HepG2 (cell line): ENCODE measurements around the gene SKIL. TPM values are rescaled to one million over a fixed set of nuclear protein-coding genes. Genes with fewer than 3 reads are reported as not detected.

Experiments
- ATAC-seq: fragments of 200-7000 bp; cut with Tn5 transposase; 3 replicates; pipeline ENCODE4 v1.9.1; 2020; ENCODE audit warnings: mild to moderate bottlenecking, moderate library complexity
- BruUV-seq: library from RNA; stranded (reverse); fragments of 400-500 nt; replicated peaks from 2 replicates; lab custom pipeline; 2021; lab: Mats Ljungman, UMichigan
- CTCF ChIA-PET: fragments of 300-600 bp; formaldehyde crosslinking; extraction: SDS; loops from one replicate; lab custom pipeline; 2021; ENCODE audit warnings: low total read pairs, inconsistent platforms, low intra/inter-chr PET ratio; lab: Yijun Ruan, JAX
- POLR2A ChIA-PET: fragments of 350-600 bp; sonication (Branson Sonifier 250); formaldehyde crosslinking; loops from one replicate; lab custom pipeline; 2020; ENCODE audit warnings: antibody characterized with exemption, inconsistent platforms; lab: Yijun Ruan, JAX
- DNase-seq: peaks from one replicate; pipeline ENCODE4 v3.0.0-alpha.2; 2015; ENCODE audit warnings: low spot score
- FAIRE-seq: peaks from 3 replicates; lab custom pipeline; 2011; peaks lifted over from hg19 to GRCh38; lab: Jason Lieb, UNC
- H2AFZ ChIP-seq: one replicate; pipeline ENCODE4 v1.6.1; 2011; ENCODE audit warnings: low read length, inconsistent platforms
- H3K27ac ChIP-seq: fragments of 300-600 bp; 3 replicates; pipeline ENCODE4 v1.8.0; 2011; ENCODE audit warnings: mixed run types, mild to moderate bottlenecking, mixed read lengths, low read length, inconsistent platforms; ENCODE audit not compliant: insufficient read depth; ENCODE audit errors: extremely low read length
- H3K27me3 ChIP-seq, 2 experiments: fragments of 200-600 bp in 1 of 2; 2 replicates in 1 of 2; 3 replicates in 1 of 2; pipeline versions ENCODE4 v1.6.0 to v1.8.0; 2011; ENCODE audit warnings: low read length in 2 of 2, mild to moderate bottlenecking in 2 of 2, moderate library complexity in 2 of 2, inconsistent platforms in 1 of 2; ENCODE audit not compliant: insufficient read depth in 2 of 2, control insufficient read depth in 1 of 2
- H3K36me3 ChIP-seq, 2 experiments: fragments of 200-600 bp in 1 of 2; replicated peaks in 1 of 2; 2 replicates in 1 of 2; 3 replicates in 1 of 2; pipeline versions ENCODE4 v1.5.1 to v1.8.0; 2011; ENCODE audit warnings: low read length in 2 of 2, inconsistent platforms in 1 of 2; ENCODE audit not compliant: insufficient read depth in 2 of 2, control insufficient read depth in 1 of 2
- H3K4me1 ChIP-seq: 2 replicates; pipeline ENCODE4 v1.5.1; 2012; ENCODE audit warnings: low read length, inconsistent platforms; ENCODE audit not compliant: insufficient read depth
- H3K4me2 ChIP-seq: 2 replicates; pipeline ENCODE4 v1.6.0; 2011; ENCODE audit warnings: low read depth, low read length, inconsistent platforms
- H3K4me3 ChIP-seq, 3 experiments: fragments of 200-600 bp in 1 of 3; sonication (generic), shearing (Covaris generic) in 1 of 3; replicated peaks in 1 of 3; 2 replicates each; pipeline ENCODE4 v1.5.1; 2011 to 2016; ENCODE audit warnings: low read length in 3 of 3, inconsistent platforms in 2 of 3, low read depth in 2 of 3, mild to moderate bottlenecking in 2 of 3, control low read depth in 1 of 3, mixed read lengths in 1 of 3; ENCODE audit not compliant: insufficient read depth in 1 of 3
- H3K79me2 ChIP-seq: one replicate; pipeline ENCODE4 v1.6.1; 2011; ENCODE audit warnings: low read length, inconsistent platforms; ENCODE audit not compliant: insufficient read depth
- H3K9ac ChIP-seq: 2 replicates; pipeline ENCODE4 v1.6.0; 2011; ENCODE audit warnings: mild to moderate bottlenecking, low read depth, low read length, inconsistent platforms; ENCODE audit not compliant: insufficient read depth
- H3K9me3 ChIP-seq: 2 replicates; pipeline ENCODE4 v1.5.1; 2012; ENCODE audit warnings: mild to moderate bottlenecking, low read length
- H4K20me1 ChIP-seq: 2 replicates; pipeline ENCODE4 v1.6.0; 2011; ENCODE audit warnings: inconsistent platforms, mild to moderate bottlenecking, low read length, moderate library complexity; ENCODE audit not compliant: insufficient read depth
- CBX2 ChIP-seq, 2 experiments: fragments of 200-600 bp in 1 of 2; sonication (generic); formaldehyde crosslinking in 1 of 2; IDR thresholded peaks; 2 replicates each; pipeline versions ENCODE4 v1.7.0 to v1.8.1; 2018 to 2022; ENCODE audit warnings: low read depth in 2 of 2, low read length in 1 of 2, mild to moderate bottlenecking in 1 of 2, missing genetic modification reagents in 1 of 2
- IKZF5 ChIP-seq: IDR thresholded peaks from 2 replicates; pipeline ENCODE4 v1.6.1; 2018; ENCODE audit warnings: missing genetic modification reagents, mild to moderate bottlenecking, missing compliant biosample characterization
- KDM4B ChIP-seq: sonication (generic); formaldehyde crosslinking; IDR thresholded peaks from 2 replicates; pipeline ENCODE4 v1.4.0; 2020; ENCODE audit warnings: missing genetic modification reagents
- REST ChIP-seq, 2 experiments: IDR thresholded peaks; 2 replicates each; pipeline ENCODE4 v1.6.1; 2011 to 2012; ENCODE audit warnings: low read length in 2 of 2, borderline replicate concordance in 1 of 2, low read depth in 1 of 2, mild to moderate bottlenecking in 1 of 2, moderate library complexity in 1 of 2
- ZFP1 ChIP-seq: IDR thresholded peaks from 2 replicates; pipeline ENCODE4 v1.6.1; 2016
- ZNF264 ChIP-seq: sonication (generic); formaldehyde crosslinking; IDR thresholded peaks from 2 replicates; pipeline ENCODE4 v1.4.0; 2020; ENCODE audit warnings: missing genetic modification reagents
- ZNF564 ChIP-seq: sonication (generic); formaldehyde crosslinking; IDR thresholded peaks from 2 replicates; pipeline ENCODE4 v1.8.1; 2023; ENCODE audit warnings: mild to moderate bottlenecking, missing genetic modification reagents
- WGBS: methylation state at CpG from one replicate; pipeline ENCODE4 v1.1.6; 2017; ENCODE audit warnings: low lambda C conversion rate; 5-methylcytosine and 5-hydroxymethylcytosine counted together
- in situ Hi-C: cut with HindIII; loops from 2 replicates; pipeline ENCODE4 v1.10.0; 2017; ENCODE audit warnings: low pct_unique_long_range_greater_than_20kb; ENCODE audit not compliant: extremely low pct_ligation_motif_present
- intact Hi-C: fragments of 100-400 bp; cut with micrococcal nuclease; formaldehyde crosslinking; loops from one replicate; pipeline ENCODE4 v1.10.0; 2022; ENCODE audit not compliant: unreplicated experiment
- polyA plus RNA-seq, 8 experiments: library from polyadenylated mRNA; depleted of rRNA in 3 of 8; stranded (reverse) in 7 of 8; unstranded in 1 of 8; fragments of >200 nt; fragmentation: Illumina TruSeq in 4 of 8; extraction: Trizol in 4 of 8; gene quantifications; 2 replicates each; pipeline versions ENCODE4 v1.2.1 to v1.2.3, GENCODE V29; 2011 to 2016; ENCODE audit warnings: low read depth in 4 of 8, missing spikeins in 1 of 8, mixed read lengths in 1 of 8; ENCODE audit not compliant: insufficient read depth in 1 of 8
- total RNA-seq, 5 experiments: library from RNA; depleted of rRNA; stranded (reverse); fragments of >200 nt; fragmentation: Illumina TruSeq; extraction: Trizol; gene quantifications; 2 replicates each; pipeline ENCODE4 v1.2.3, GENCODE V29; 2016; ENCODE audit warnings: low read depth in 1 of 5
- TF ChIP-seq, protein P1 (sequence below): sonication (generic); formaldehyde crosslinking; IDR thresholded peaks from 2 replicates; pipeline ENCODE4 v1.4.0; 2020; ENCODE audit warnings: missing genetic modification reagents, low read depth, mild to moderate bottlenecking, borderline replicate concordance
- TF ChIP-seq, protein P2 (sequence below): sonication (generic); formaldehyde crosslinking; IDR thresholded peaks from 2 replicates; pipeline ENCODE4 v1.5.0; 2020; ENCODE audit warnings: missing genetic modification reagents, mild to moderate bottlenecking, borderline replicate concordance
- TF ChIP-seq, protein P3 (sequence below): sonication (generic); formaldehyde crosslinking; IDR thresholded peaks from 2 replicates; pipeline ENCODE4 v1.5.0; 2020; ENCODE audit warnings: missing genetic modification reagents

Gene SKIL
- total and polyA plus RNA-seq, 2 of the 13 experiments (the other 11 are each of a cell fraction or from before 2014, with no cell fraction given), result 5.2 to 20.7 TPM

DNA sequence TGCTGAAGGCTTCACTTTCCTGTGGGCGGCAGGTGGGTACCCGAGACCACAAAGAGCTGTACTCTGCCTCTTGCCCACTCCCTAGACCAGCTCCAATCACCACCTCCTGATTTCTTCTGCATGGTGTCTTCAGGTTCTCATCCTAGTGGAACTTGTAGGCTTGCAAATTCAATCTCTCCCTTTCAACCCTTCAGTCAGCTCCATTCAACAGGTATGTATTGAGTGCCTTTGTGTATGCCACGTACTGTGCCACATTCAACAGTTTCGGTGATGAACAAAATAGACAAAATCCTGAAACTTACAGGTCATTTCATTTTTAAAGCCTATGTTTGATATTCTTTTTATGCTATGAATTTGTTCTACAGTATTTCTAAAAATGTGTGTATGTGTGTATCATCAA, 55.8 kb downstream of the SKIL start:
- Histone ChIP-seq H3K9me3 (no peaks in the 10 kb centered on the region), H3K9ac (no peak overlapping the region), H3K27me3 (no peaks in the 10 kb centered on the region; a peak in 1 of 5 replicates), H4K20me1 (no peaks in the 10 kb centered on the region), H3K4me3 (no peak overlapping the region), H3K4me2 (no peak overlapping the region), H2AFZ (no peak overlapping the region), H3K79me2 (no peaks in the 10 kb centered on the region), H3K27ac (no peak overlapping the region), H3K4me1 (peaks cover 17% of the 10 kb centered on the region), H3K36me3 (no peaks in the 10 kb centered on the region)
- DNase-seq (no peak), FAIRE-seq (no peak), ATAC-seq (no peak)
- no TSS peak for BruUV-seq
- in situ Hi-C loops, result loop anchor here (5.0 to 10.0 kb wide), 2 partner anchors 101 to 282 kb away; no protein-coding TSS in a partner anchor
- TF ChIP-seq, protein P1, sequence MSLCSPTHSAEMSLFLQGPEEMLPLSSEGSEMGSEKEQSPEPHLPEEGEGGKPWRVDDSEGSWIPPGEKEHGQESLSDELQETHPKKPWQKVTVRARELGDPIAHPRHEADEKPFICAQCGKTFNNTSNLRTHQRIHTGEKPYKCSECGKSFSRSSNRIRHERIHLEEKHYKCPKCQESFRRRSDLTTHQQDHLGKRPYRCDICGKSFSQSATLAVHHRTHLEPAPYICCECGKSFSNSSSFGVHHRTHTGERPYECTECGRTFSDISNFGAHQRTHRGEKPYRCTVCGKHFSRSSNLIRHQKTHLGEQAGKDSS, result no peak
- no peak for TF ChIP-seq REST (IDR thresholded peaks at IDR 0.05; ENCODE audit: borderline replicate concordance in 1 of 2, low read depth in 1 of 2, low read length in 2 of 2)
- TF ChIP-seq, protein P2, sequence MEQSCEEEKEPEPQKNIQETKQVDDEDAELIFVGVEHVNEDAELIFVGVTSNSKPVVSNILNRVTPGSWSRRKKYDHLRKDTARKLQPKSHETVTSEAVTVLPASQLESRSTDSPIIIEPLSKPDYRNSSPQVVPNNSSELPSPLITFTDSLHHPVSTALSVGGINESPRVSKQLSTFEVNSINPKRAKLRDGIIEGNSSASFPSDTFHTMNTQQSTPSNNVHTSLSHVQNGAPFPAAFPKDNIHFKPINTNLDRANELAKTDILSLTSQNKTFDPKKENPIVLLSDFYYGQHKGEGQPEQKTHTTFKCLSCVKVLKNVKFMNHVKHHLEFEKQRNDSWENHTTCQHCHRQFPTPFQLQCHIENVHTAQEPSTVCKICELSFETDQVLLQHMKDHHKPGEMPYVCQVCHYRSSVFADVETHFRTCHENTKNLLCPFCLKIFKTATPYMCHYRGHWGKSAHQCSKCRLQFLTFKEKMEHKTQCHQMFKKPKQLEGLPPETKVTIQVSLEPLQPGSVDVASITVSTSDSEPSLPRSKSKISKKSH (CRISPR knock-in tag), result no peak
- no peak for TF ChIP-seq CBX2 (IDR thresholded peaks at IDR 0.05; ENCODE audit: low read depth, low read length)
- TF ChIP-seq CBX2 (CRISPR knock-in tag; IDR thresholded peaks at IDR 0.05; ENCODE audit: low read depth), result no peak
- TF ChIP-seq ZFP1 (CRISPR knock-in tag), result no peak
- TF ChIP-seq KDM4B (CRISPR knock-in tag), result no peak
- TF ChIP-seq IKZF5, result no peak
- TF ChIP-seq, protein P3, sequence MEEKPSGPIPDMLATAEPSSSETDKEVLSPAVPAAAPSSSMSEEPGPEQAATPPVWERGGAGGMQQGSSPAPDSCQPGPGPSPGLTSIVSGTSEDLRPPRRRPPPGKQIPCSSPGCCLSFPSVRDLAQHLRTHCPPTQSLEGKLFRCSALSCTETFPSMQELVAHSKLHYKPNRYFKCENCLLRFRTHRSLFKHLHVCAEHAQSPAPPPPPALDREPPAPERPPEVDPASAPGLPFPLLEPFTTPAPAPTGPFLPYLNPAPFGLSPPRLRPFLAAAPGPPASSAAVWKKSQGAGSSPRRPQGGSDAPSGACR (CRISPR knock-in tag), result no peak
- no peak for TF ChIP-seq ZNF564 (CRISPR knock-in tag)
- TF ChIP-seq ZNF264 (CRISPR knock-in tag), result no peak
- 83% methylated on average over 4 of the region's 4 CpGs for WGBS
- ChIA-PET CTCF (interaction anchor here (0.8 to 2.2 kb wide), 4 partner anchors 86 to 398 kb away, joined by 3 to 32 read pairs (median 15); no protein-coding TSS in a partner anchor), POLR2A (no interaction called here)
- intact Hi-C loops, result no loop called here
